ENCODE data around the gene KRT9. TPM values are rescaled to one million over a fixed set of nuclear protein-coding genes. Genes with fewer than 3 reads are reported as not detected.
"Not testable (repeated sequence)": the region's sequence is repeated elsewhere in the genome, so short reads cannot be mapped to it uniquely, and the experiment has no call there.

KRT9 gene, protein sequence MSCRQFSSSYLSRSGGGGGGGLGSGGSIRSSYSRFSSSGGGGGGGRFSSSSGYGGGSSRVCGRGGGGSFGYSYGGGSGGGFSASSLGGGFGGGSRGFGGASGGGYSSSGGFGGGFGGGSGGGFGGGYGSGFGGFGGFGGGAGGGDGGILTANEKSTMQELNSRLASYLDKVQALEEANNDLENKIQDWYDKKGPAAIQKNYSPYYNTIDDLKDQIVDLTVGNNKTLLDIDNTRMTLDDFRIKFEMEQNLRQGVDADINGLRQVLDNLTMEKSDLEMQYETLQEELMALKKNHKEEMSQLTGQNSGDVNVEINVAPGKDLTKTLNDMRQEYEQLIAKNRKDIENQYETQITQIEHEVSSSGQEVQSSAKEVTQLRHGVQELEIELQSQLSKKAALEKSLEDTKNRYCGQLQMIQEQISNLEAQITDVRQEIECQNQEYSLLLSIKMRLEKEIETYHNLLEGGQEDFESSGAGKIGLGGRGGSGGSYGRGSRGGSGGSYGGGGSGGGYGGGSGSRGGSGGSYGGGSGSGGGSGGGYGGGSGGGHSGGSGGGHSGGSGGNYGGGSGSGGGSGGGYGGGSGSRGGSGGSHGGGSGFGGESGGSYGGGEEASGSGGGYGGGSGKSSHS
- not detected in 2 replicates for total RNA-seq
- long read RNA-seq: 0 reads

DNA sequence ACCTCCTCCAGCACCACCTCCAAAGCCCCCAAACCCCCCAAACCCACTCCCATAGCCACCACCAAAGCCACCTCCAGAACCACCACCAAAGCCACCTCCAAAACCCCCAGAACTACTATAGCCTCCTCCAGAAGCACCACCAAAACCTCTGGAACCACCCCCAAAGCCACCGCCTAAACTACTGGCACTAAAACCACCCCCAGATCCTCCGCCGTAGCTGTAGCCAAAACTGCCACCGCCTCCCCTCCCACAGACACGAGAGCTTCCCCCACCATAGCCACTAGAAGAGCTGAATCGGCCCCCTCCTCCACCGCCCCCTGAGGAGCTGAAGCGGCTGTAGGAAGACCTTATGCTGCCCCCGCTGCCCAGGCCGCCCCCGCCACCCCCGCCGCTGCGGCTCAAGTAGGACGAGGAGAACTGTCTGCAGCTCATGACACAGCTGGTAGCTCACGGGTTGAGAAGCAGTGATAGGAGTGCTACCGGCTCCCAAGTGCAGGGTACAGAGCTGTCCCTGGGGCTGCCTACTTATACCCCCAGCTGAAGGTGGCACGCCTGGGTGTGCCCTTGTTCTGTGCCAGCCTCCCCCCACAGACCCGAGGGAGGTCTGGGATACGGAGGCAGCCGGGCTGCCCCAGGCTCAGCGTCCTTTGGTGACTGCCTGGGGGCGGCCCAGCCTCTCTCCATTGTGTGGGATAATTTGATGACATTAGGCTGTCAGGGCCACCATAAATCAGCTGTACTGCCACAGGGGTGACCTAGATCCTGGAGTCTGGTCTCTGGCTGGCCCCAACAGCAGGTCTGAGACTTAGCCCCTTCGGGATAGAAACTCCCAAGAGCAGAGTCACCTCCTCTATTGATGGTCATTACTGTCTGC is at the start of gene KRT9:
Gene KRT9 (minus strand): TSS at position 499 of the 874 bp plus-strand sequence. CDS start 67 bp downstream, at position 432.
- peaks cover 46% of the 10 kb centered on the region for H3K27me3 Mint-ChIP-seq
- no peaks in the 10 kb centered on the region for H3K9me3 Mint-ChIP-seq (ENCODE audit: low read depth)
- H3K4me1 Mint-ChIP-seq (ENCODE audit: low read depth): no peaks in the 10 kb centered on the region
- TF ChIP-seq, protein P1, sequence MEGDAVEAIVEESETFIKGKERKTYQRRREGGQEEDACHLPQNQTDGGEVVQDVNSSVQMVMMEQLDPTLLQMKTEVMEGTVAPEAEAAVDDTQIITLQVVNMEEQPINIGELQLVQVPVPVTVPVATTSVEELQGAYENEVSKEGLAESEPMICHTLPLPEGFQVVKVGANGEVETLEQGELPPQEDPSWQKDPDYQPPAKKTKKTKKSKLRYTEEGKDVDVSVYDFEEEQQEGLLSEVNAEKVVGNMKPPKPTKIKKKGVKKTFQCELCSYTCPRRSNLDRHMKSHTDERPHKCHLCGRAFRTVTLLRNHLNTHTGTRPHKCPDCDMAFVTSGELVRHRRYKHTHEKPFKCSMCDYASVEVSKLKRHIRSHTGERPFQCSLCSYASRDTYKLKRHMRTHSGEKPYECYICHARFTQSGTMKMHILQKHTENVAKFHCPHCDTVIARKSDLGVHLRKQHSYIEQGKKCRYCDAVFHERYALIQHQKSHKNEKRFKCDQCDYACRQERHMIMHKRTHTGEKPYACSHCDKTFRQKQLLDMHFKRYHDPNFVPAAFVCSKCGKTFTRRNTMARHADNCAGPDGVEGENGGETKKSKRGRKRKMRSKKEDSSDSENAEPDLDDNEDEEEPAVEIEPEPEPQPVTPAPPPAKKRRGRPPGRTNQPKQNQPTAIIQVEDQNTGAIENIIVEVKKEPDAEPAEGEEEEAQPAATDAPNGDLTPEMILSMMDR (IDR thresholded peaks at IDR 0.05; ENCODE audit: unreplicated experiment): no peak
- no peak for DNase-seq (ENCODE audit: low spot score, unreplicated experiment)
- H3K4me3 Mint-ChIP-seq (ENCODE audit: low read depth): no peak within 1 kb of the TSS
- no peak within 1 kb of the TSS for H3K27ac Mint-ChIP-seq
- no peaks in the 10 kb centered on the region for H3K36me3 Mint-ChIP-seq (ENCODE audit: insufficient read depth)

DNA sequence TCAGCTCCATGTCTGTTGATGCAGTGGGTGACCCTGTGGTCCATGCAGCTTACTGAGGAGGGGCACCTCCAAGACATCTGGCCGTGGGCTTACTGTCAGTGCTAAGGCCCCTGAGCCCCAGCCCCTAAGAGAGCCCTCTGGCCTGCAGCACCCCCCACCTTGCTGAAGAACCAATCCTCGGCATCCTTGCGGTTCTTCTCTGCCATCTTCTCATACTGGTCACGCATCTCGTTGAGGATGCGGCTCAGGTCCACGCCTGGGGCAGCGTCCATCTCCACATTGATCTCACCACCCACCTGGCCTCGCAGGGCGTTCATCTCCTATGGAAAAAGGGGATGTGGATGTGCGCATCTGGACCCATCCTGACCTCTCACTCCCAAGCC is 49.6 kb upstream of the KRT9 start:
- not testable (repeated sequence) for H3K36me3 Mint-ChIP-seq (ENCODE audit: insufficient read depth); DNase-seq (ENCODE audit: low spot score, unreplicated experiment); H3K4me3 Mint-ChIP-seq (ENCODE audit: low read depth); H3K9me3 Mint-ChIP-seq (ENCODE audit: low read depth); H3K27ac Mint-ChIP-seq; H3K27me3 Mint-ChIP-seq; H3K4me1 Mint-ChIP-seq (ENCODE audit: low read depth)

DNA sequence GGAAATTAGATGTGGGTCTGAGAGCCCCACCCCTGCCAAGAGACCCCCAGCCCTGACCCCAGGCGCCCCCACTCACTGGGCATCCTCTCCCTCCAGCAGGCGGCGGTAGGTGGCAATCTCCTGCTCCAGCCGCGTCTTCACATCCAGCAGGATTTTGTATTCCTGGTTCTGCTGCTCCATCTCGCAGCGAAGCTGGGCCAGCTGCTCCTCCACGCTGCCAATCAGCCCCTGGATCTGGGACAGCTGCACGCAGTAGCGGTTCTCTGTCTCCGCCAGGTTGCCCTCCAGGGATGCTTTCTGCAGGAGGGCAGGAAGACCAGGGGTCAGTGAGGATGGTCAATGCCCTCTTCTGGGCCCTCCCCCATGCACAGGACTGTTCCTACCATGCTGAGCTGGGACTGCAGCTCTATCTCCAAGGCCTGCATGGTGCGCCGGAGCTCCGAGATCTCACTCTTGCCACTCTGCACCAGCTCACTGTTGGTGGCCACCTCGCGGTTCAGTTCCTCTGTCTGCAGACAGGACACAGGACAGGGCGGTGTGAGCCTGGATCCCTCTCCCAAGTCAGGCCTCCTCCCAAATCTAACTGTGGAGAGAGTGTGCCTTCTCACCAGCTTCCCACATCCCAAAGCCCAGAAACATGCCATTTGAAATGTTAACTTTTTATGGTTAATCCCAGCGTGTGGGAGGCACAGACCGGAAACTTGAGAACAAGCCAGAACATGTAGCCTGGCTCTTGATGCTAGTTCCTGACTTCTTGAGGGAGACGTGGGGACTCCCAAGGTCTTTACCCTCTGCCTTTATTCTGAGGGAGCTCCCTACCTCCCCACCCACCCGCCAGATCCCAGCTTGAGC is 49.0 kb upstream of the KRT9 start:
- H3K27ac Mint-ChIP-seq: no peak overlapping the region
- no peak overlapping the region for H3K4me3 Mint-ChIP-seq (ENCODE audit: low read depth)
- DNase-seq (ENCODE audit: low spot score, unreplicated experiment): no peak
- no peaks in the 10 kb centered on the region for H3K9me3 Mint-ChIP-seq (ENCODE audit: low read depth)
- TF ChIP-seq, protein P1 (IDR thresholded peaks at IDR 0.05; ENCODE audit: unreplicated experiment): no peak
- no peaks in the 10 kb centered on the region for H3K36me3 Mint-ChIP-seq (ENCODE audit: insufficient read depth)
- H3K27me3 Mint-ChIP-seq: peaks cover 7% of the 10 kb centered on the region
- H3K4me1 Mint-ChIP-seq (ENCODE audit: low read depth): peaks cover 2% of the 10 kb centered on the region

DNA sequence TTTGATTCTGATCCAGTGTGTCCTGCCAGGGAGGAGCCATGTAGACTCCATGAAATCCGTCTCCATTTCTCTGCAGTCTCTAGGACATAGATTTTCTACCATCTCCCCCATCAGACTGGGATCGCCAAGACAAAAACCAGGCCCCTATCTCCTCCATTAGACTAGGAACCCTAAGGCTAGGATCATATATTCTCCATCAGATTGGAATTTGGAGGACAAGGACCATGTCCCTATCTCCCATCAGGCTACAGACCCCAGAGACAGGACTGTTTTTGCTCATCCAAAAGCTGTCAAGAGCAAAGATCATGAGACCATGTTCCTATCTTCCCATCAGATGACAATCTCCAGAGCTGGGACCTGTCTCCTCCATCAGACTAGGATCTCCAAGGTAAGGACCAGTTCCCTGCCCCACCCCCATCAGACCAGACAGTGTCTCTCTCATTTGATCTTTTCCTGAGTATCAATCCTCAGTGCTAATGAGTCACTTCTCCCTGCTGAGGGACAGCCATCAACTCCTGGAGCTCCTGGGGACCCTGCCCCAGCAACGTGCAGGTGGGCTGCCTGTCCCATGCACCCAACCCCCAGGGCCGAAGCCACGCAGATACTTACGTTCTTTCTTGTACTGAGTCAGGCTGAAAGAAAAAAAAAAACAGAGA is 48.2 kb upstream of the KRT9 start:
- H3K9me3 Mint-ChIP-seq (ENCODE audit: low read depth); H3K4me3 Mint-ChIP-seq (ENCODE audit: low read depth); H3K36me3 Mint-ChIP-seq (ENCODE audit: insufficient read depth); DNase-seq (ENCODE audit: low spot score, unreplicated experiment); H3K27ac Mint-ChIP-seq; H3K27me3 Mint-ChIP-seq; H3K4me1 Mint-ChIP-seq (ENCODE audit: low read depth): not testable (repeated sequence)

DNA sequence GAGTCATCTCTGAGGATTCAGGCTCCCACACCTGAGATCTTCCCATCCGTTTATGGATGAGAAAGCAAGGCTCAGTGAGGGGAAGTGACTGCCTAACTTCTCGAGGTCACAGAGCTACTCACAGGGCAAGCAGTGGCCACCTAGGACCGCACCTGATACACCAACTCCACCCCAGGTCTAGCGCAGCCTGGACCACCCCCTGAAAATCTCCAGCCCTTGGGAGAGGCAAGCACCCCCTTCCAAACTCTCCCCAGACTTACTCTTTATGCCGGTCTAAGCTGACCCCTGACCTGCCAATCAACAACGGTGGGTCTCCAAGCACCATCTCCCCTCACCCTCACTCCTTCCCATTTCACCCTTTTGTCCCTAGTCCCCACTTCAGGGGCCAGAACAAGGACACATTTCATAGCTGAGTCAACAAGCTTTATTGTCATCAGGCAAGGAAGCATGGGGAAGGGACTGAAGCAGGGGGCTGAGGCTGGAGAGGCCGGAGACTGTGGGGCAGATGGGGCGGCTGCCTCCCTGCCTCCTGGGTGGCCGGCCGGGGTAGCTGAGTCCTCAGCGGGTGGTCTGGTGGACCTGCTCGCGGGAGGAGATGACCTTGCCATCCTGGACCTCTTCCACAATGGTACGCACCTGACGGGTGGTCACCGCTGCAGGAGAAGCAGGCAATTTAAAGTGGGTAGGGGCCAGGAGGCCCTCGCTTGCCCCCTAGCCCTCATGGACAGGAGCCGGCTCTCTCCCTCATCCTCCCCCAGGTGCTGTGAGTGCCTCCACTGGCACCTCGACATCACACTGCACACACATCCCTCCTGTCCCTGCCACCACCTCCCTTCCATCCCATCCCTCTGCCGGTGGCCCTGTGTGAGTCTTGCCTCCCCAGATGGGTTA is 47.4 kb upstream of the KRT9 start:
- H3K27ac Mint-ChIP-seq: peak overlapping the region; percentile 18
- H3K36me3 Mint-ChIP-seq (ENCODE audit: insufficient read depth): no peaks in the 10 kb centered on the region
- H3K27me3 Mint-ChIP-seq: peaks cover 7% of the 10 kb centered on the region
- H3K4me3 Mint-ChIP-seq (ENCODE audit: low read depth): no peak overlapping the region
- TF ChIP-seq, protein P1 (IDR thresholded peaks at IDR 0.05; ENCODE audit: unreplicated experiment): no peak
- no peak for DNase-seq (ENCODE audit: low spot score, unreplicated experiment)
- no peaks in the 10 kb centered on the region for H3K9me3 Mint-ChIP-seq (ENCODE audit: low read depth)
- H3K4me1 Mint-ChIP-seq (ENCODE audit: low read depth): peaks cover 2% of the 10 kb centered on the region
